Lower leg skin (tissue), 3 donors: Measurements from ENCODE around the gene TTC4.

Experiments used
- POLR2A ChIP-seq, 2 donors: fragments of 450-650 bp; IDR thresholded peaks; one replicate each; pipeline ENCODE4 v1.6.1; 2016 to 2017; ENCODE audit warnings: antibody characterized with exemption in 2 of 2, mild to moderate bottlenecking in 1 of 2, moderate library complexity in 1 of 2
- TF ChIP-seq, protein P1 (sequence below), 3 donors: fragments of 450-650 bp; IDR thresholded peaks; one replicate each; pipeline ENCODE4 v1.5.1; 2016; ENCODE audit warnings: antibody characterized with exemption in 3 of 3, mild to moderate bottlenecking in 3 of 3, moderate library complexity in 2 of 3

GRCh38 chr1:54667797-54668196 is 47.9 kb upstream of the TTC4 start:
- TF ChIP-seq, protein P1, sequence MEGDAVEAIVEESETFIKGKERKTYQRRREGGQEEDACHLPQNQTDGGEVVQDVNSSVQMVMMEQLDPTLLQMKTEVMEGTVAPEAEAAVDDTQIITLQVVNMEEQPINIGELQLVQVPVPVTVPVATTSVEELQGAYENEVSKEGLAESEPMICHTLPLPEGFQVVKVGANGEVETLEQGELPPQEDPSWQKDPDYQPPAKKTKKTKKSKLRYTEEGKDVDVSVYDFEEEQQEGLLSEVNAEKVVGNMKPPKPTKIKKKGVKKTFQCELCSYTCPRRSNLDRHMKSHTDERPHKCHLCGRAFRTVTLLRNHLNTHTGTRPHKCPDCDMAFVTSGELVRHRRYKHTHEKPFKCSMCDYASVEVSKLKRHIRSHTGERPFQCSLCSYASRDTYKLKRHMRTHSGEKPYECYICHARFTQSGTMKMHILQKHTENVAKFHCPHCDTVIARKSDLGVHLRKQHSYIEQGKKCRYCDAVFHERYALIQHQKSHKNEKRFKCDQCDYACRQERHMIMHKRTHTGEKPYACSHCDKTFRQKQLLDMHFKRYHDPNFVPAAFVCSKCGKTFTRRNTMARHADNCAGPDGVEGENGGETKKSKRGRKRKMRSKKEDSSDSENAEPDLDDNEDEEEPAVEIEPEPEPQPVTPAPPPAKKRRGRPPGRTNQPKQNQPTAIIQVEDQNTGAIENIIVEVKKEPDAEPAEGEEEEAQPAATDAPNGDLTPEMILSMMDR (IDR thresholded peaks at IDR 0.05), result no peak
- no peak for TF ChIP-seq POLR2A (IDR thresholded peaks at IDR 0.05)
